COR-L47 (cell line): ENCODE results near the gene BASP1.
"Not testable (repeated sequence)": the region's sequence is repeated elsewhere in the genome, so short reads cannot be mapped to it uniquely, and the experiment has no call there.

Source experiments
- DNase-seq: peaks from one replicate; lab custom pipeline; 2025; lab: John Stamatoyannopoulos, UW

Gene BASP1

DNA sequence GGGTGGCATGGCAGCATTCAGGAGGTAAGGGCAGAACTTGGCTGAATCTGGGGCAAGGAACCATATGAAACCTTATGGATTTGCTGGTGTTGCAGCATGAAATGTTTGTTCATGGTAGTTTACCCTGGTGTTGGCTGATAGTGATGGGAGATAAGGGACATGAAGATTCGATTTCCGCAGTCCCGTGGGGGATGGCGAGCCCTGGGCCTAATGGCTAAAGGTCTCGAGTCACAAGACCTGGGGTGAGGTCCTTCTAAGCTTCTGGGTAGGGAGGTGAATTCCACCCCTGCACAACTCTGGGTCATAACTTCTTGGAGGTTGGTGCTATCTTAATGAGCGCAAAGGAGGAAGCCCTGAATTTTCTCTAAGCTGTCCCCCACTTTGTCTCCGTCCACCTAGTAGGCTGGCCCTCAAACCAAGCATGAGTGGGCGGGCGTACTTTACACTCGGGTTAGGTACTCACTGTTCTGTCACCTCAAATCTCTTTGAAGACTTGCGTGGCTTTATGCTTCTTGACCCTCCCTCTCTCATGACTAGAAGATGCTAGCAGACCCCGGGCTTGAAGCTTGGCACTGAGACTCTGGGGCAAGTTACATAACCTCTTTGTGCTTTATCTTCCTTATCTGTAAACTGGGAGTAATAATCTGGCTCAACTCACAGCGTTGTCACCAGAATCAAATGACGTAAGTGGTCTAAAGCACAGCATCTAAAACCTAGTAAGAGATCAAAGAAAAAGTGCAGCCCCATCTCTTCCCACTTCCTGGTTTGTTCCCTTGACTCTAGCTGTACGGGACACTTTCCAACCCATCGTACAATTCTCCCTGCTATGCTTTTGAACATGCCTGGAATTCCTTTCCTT lies 72.5 kb downstream of the BASP1 start:
- DNase-seq = no peak

DNA sequence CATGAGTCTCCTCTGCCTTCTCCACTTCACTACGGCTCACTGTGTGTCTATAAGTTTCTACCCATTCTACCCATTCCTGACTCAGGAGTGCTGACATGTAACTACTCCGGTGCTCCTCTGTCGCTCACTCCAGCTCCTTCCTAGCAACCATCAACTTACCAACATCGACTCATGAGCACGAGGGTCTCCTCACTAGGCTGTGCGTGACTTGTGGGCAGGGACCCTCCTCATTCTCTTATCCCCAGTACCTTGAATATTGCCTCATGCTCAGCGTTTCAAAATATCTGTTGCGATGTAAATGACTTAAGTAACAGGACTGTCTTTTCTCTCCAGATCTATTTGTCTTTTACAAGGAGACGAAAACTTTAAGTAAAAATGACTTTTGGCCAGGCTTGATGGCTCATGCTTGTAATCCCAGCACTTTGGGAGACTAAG lies 73.1 kb downstream of the BASP1 start:
- no peak for DNase-seq

DNA sequence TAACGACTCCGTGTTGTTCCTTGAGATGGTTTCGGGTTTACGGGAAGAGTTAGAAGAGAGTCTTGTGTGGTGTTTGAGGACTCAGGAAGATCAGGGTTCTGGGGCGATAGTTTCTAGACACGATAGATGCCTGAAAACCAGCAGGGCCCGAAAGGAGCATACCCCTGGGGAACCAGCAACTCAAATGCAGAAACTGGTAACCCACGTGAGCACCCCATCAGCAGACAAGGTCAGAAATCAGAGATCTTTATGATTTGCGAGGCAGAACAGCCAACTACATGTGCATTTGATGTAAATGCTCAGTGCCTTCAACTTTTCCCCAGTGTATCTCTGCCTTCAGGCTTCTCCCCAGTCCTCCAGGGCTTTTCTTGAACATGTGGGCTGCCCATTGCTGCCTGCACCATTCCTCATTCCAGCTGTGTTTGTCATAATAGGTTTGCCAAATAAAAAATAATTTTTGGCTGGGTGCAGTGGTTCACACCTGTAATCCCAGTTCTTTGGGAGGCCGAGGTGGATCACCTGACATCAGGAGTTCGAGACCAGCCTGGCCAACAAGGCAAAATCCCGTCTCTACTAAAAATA lies 75.1 kb downstream of the BASP1 start:
- no peak for DNase-seq

DNA sequence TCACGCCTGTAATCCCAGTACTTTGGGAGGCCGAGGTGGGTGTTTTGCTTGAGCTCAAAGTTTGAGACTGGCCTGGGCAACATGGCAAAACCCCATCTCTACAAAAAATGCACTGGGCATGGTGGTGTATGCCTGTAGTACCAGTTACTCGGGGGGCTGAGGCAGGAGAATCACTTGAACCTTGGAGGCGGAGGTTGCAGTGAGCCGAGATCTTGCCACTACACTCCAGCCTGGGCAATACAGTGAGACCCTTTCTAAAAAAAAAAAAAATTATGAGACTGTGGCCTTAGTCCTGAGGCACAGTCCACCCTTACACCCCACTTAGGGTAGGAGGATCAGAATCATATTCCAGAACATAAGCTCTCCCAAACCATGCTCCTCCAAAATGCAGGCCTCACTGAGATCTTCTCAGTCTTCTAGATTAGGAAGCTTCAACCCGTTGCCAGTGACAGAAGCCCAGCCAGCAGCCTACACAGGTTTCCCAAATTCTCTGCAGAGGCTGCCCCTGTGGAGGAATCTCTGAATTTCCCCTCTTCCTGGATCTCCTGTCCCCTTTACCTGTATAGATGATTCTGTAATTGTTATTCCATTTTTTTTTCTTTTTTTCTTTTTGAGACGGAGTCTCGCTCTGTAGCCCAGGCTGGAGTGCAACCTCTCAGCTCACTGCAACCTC lies 77.3 kb downstream of the BASP1 start:
- DNase-seq = no peak

DNA sequence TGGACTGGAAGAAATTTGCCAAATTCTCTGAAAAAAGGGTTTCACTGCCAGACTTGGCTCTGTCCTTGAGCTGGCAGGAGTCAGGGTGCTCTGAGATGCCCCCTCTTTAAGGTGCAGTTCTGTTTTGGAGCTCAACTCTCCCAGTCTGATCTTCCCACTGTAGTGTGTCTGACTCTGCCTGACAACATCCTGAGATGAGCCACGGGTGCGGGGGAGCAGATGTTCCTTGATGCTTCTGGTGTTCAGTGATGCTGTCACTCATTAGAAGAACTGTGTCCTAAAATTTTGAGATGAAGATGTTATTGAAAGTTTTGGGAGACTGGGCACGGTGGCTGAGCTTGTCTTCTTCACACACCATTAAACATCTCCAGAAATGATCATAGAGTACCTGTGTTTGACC lies 78.2 kb downstream of the BASP1 start:
- no peak for DNase-seq

DNA sequence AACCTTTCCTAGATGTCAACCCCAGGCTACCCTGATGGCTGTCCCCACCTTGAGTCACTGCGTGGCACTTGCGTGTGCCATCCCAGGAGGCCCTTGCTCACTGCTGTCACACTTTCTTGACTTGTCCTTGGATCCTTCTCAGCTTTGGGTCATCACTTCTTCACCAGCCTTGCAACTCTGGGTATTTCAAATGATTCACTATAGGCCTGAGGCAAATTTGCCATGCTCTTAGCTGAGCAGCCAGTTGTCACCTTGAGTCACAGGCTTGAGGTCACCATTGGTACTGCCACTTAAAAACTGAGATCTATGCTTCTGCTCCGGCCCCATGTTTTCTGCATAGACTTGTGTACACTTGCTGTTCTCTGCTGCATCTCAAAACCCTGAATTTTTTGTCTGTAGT lies 84.7 kb downstream of the BASP1 start:
- DNase-seq = no peak

DNA sequence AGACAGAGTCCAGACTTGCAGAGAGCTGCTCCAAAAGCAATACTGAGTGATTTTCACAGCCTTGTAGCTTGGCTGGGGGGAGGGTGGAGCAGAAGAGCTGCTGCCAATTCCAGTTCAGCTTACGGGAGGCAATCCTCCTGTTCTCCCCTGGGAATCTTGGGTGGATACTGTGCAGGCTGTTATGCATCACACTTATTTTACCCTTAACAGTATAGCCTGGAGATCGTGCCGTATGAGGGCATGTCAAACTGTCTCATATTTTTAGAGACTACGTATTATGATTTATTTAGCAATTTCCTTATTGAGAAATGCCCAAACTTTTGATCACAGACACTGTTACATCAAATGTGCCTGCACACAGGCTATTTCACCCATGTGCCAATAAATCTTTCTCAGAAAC lies 85.2 kb downstream of the BASP1 start:
- no peak for DNase-seq

DNA sequence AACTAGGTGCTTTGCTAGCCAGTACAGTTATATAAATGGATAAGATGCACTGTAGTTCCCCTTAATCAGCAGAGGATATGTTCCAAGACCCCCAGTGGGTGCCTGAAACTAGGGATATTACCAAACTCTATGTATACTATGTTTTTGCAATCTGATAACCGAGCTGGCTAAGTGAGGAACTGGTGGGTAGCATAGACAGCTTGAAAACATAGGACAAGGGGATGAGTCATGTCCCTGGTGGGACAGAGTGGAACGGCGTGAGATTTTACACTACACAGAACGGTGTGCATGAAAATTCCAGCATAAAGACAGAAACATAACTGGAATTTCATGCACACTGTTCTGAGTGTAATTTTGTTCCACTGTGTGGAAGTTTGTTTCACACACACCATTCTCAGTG lies 86.9 kb downstream of the BASP1 start:
- DNase-seq = no peak

DNA sequence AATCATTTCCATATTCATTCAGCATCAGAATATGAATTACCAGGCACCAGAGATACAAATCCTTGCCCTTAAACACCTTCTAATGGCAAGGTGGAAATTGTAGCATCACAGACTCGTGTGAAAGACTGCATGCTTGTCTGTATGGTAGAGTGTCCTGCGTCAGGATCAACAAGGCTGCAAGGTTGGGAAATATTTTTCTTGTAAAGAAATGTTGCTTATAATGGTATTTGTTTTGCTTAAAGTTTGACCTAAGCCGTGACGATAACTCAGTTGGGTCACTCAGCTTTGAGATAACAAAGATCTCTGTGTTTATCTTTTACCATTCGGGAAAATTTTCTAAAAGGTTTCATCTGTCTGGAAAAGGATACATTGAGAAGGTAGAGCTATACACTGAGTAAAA lies 87.6 kb downstream of the BASP1 start:
- DNase-seq = no peak

DNA sequence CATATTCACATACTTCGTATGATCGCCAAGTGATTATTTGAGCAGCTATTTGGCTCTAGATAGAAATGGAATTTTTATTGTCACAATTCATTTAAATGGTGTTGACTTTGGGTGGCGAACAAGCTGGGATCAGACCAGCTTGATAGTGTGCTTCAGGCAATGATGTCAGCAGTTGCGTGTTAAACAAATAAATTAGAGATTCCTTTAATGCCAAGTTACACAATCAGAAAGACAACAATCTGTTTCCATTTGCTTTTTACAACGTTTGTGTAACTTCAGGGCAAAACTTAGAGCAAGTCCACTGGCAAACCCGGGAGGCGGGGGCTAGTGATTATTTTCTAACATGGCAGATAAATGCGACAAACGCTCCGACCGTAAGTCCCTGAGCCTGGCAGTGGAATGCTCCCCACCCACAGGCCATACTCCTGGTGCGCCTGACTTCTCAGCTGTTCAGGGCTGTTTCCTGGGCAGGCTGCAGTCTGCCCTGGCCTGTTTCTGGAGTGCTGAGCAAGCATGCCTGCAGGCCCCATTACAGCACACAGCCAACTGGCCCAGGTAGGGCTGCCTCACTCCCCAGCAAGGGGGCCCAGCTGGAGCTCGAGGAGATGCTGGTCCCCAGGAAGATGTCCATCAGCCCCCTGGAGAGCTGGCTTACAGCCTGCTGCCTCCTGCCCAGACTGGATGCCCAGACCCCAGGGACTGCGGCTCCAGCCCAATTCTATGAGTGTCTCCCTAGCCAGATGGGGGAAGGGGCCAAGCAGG lies 88.7 kb downstream of the BASP1 start:
- DNase-seq = no peak

DNA sequence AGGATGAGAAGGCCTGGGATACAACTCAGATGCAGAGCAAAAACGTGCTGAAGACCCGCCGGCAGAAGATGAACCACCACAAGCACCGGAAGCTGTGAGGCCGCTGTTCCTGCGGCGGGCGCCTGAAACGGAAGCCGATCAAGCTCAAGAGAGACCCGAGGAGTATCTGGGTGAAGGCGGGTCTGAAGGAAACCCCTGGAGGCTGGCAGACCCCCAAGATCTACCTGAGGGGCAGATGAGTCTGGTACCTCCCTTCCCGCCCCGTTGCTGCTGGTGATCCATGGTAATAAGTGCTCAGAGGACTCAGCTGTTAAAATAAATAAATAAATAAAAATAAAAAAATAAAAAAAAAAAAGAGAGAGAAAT lies 89.3 kb downstream of the BASP1 start:
- no peak for DNase-seq

DNA sequence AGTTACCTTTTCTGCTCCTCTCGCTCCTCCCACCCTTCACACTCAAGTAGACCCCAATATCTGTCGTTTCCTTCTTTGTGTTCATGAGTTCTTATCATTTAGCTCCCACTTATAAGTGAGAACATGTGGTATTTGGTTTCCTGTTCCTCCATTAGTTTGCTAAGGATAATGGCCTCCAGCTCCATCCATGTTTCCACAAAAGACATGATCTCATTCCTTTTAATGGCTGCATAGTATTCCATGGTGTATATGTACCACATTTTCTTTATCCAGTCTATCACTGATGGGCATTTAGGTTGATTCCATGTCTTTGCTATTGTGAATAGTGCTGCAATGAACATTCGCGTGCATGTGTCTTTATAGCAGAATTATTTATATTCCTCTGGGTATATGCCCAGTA lies 90.0 kb downstream of the BASP1 start:
- DNase-seq = not testable (repeated sequence)

DNA sequence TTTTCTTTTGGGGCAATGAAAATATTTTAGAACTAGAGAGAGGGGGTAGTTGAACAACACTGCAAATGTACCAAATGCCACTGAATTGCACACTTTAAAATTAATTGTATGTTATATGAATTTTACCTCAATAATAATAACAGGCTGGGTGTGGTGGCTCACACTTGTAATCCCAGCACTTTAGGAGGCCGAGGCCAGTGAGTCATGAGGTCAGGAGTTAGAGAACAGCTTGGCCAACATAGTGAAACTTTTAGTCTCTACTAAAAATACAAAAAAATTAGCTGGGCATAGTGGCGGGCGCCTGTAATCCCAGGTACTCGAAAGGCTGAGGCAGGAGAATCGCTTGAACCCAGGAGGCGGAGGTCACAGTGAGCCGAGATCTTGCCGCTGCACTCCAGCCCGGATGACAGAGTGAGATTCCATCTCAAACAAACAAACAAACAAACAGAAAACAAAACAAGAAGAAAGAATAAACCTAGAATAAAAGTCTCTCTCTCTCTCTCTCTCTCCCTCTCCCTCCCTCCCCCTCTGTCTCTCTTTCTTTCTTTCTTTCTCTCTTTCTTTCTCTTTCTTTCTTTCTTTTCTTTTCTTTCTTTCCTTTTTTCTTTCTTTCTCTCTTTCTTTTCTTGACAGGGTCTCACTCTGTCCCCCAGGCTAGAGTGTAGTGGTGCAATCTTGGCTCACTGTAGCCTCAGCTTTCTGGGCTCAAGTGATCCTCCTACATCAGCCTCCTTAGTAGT lies 91.1 kb downstream of the BASP1 start:
- no peak for DNase-seq

DNA sequence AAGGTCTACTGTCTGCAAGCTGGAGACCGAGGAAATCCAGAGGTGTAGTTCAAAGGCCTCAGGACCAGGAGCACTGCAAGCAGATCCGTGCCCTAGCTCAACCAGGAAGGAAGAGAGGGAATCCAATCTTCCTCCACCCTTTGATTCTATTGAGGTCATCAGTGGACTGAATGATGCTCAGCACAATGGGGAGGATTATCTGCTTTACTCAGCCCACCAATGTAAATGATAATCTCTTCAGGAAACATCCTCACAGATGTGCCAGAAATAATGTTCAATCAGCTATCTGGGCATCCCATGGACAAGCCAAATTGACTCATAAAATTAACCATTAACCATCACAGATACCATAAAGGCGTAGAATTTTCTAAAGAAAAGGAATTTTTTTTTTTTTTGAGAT lies 92.0 kb downstream of the BASP1 start:
- DNase-seq = no peak

DNA sequence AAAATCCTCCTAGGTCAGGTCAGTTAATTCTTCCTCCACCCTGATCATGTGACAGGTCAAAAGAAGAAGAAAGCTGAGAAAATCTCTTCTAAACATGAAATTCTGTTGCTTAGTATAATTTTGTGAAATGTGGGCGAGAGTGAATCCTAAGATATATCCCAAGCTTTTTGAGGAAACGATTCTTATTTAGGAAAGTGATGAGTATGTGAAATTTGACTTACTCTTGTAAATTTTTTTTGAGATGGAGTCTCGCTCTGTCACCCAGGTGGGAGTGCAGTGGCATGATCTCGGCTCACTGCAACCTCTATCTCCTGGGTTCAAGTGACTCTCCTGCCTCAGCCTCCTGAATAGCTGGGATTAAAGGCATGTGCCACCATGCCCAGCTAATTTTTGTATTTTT lies 93.1 kb downstream of the BASP1 start:
- DNase-seq = not testable (repeated sequence)

DNA sequence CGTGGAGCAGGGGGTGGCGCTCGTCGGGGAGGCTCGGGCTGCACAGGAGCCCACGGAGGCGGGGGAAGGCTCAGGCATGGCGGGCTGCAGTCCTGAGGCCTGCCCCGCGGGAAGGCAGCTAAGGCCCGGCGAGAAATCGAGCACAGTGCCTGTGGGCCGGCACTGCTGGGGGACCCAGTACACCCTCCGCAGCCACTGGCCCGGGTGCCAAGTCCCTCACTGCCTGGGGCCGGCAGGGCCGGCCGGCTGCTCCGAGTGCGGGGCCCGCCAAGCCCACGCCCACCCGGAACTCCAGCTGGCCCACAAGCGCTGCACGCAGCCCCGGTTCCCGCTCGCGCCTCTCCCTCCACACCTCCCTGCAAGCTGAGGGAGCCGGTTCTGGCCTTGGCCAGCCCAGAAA lies 94.4 kb downstream of the BASP1 start:
- DNase-seq = not testable (repeated sequence)

DNA sequence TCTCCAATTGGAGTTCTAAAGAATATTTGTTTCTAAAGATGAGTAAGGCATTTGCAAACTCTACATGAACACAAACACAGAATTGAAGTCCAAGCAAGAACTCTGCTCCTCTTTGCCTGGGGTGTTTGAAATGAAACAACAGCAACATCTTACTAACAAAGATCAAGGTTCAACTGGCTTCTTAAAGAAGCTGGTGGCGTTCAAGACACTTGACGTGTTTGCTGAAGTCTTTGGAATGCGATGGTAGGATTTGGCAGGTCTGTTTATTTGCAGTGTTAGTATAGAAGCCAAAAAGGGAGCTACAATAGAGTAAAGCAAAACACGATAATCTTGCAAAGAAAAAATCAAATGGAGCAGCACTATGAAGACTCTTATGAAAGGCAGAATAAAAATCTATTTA lies 94.9 kb downstream of the BASP1 start:
- no peak for DNase-seq

DNA sequence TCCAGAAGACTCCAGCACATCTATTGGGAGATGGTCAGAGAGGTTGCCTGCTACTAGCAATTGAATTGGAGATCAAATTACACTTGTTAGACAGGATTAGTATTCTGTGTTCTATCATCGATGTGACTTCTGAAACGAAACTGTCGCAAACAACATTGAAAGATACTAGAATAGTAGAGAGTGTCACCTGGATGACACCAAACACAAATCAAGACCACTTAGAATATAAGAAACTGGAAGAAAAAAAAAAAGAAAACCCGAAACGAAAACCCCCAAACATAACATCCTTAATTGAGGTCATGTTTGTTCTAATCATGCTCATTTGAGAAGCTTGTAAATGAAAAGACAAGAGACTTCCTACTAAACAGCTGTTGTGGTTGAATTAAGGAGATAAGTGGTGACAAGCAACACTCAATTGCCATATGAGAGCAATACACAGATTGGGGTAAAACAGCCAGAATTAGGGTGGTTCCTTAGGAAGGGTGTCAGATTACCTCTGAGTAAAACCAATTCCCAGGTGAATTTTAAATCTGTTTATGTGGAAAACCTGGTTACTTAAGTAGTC lies 97.6 kb downstream of the BASP1 start:
- peak; percentile 12 for DNase-seq

DNA sequence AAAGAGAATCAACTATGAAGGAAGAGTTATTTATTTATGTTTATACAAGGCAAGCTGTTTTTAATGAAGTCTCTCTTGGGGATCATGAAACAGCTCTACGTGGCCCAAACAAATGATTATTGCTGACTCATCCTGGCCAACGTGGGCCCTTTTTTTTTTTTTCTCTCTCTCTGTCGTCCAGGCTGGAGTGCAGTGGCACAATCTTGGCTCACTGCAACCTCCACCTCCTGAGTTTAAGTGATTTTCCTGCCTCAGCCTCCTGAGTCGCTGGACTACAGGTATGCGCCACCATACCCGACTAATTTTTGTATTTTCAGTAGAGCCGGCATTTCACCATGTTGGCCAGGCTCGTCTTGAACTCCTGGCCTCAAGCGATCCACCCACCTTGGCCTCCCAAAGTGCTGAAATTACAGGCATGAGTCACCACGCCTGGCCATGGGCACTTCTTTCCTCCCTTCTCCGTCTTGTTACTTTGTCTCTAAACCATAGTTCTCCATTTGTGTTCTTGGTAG lies 98.3 kb downstream of the BASP1 start:
- DNase-seq = no peak

DNA sequence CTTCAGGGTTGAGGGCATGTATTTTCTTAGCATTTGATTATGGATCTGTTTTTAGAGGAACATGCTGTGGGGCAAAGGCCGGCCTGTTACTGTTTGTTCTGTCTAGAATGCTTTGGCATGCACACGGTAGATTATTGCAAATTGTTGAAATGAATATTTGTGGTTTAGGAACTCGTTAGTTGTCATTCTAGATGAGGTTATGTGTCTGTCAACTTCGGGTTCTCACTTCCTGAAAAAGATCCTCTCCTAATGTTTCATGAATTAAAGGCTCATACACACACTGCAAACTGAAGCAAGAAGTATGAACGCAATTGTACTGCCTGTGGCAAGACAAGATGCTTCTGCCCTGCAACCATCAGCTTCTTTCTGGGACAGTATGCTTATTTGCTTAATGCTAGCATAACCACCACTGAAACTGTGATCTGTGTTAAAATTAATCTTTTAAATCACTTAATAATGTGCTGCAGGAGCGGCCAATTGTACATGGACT lies 99.6 kb downstream of the BASP1 start:
- no peak for DNase-seq

DNA sequence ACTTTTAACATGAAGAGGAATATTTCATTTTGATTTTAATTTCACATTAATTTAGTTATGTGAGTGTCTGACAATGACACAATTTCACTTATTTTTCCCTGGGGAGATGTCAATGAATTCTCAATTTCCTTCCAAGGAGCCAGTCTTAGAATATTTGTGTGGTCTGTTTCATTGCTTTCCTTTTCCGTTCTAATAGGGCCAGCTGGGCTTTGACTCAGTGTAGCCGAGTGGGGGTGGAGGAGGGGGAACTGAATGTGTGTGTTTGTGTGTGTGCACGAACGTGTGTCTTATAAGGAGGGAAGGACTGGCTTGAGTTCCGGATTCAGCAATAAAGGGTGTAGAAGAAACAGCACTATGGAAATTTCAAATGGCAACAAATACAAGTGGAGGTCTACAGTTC lies 100.0 kb downstream of the BASP1 start:
- no peak for DNase-seq
